HG03175 (cell line): ENCODE measurements around the gene TFR2.
A peak's percentile ranks its signal among the peaks of the same experiment; 100 is the strongest.

Source experiments
- ATAC-seq: cut with Tn5 transposase; IDR thresholded peaks from one replicate; pipeline ENCODE4 v1.9.1; 2021; ENCODE audit warnings: mild to moderate bottlenecking, moderate library complexity; ENCODE audit not compliant: unreplicated experiment

Gene TFR2

GRCh38 chr7:100654908-100655831 lies 13.8 kb upstream of the TFR2 start:
- ATAC-seq = no peak

- no peak for ATAC-seq
These were observed 8.6 kb upstream of the TFR2 start for GRCh38 chr7:100649826-100650565.

GRCh38 chr7:100642534-100642907 lies 1.2 kb upstream of the TFR2 start:
- ATAC-seq = no peak

- no peak for ATAC-seq
These were observed 645 bp upstream of the TFR2 start for GRCh38 chr7:100641860-100642533.

GRCh38 chr7:100640517-100641440 lies 573 bp downstream of the TFR2 start:
- ATAC-seq = no peak

- no peak for ATAC-seq
These were observed 1.3 kb downstream of the TFR2 start for GRCh38 chr7:100639995-100640516.

- peak; percentile 44 for ATAC-seq
These were observed 8.2 kb downstream of the TFR2 start for GRCh38 chr7:100632951-100633717.

- no peak for ATAC-seq
These were observed 11.3 kb downstream of the TFR2 start for GRCh38 chr7:100630066-100630465.

GRCh38 chr7:100629117-100629716 lies 12.1 kb downstream of the TFR2 start:
- no peak for ATAC-seq

GRCh38 chr7:100627238-100627549 lies 14.2 kb downstream of the TFR2 start:
- ATAC-seq = no peak

GRCh38 chr7:100626530-100627237 lies 14.7 kb downstream of the TFR2 start:
- ATAC-seq = peak; percentile 84

- ATAC-seq = no peak
These were observed 15.3 kb downstream of the TFR2 start for GRCh38 chr7:100626055-100626454.

- ATAC-seq = no peak
These were observed 17.2 kb downstream of the TFR2 start for GRCh38 chr7:100623951-100624824.

- no peak for ATAC-seq
These were observed 19.8 kb downstream of the TFR2 start for GRCh38 chr7:100621554-100621953.

- ATAC-seq = no peak
These were observed 20.5 kb downstream of the TFR2 start for GRCh38 chr7:100620804-100621203.

GRCh38 chr7:100620239-100620638 lies 21.1 kb downstream of the TFR2 start:
- ATAC-seq = no peak

GRCh38 chr7:100614308-100614861 lies 27.0 kb downstream of the TFR2 start:
- ATAC-seq = no peak
